Uterus (tissue), 4 donors: ENCODE results near the gene ACTL10. TPM values are rescaled to one million over a fixed set of nuclear protein-coding genes. Genes with fewer than 3 reads are reported as not detected.

ENCODE experiments used
- DNase-seq, 2 donors: peaks; one replicate each; pipeline ENCODE4 v3.0.0-alpha.2; 2019 to 2020
- H3K27ac ChIP-seq, 2 donors: fragments of 200-600 bp; sonication (generic); 1 replicate in 1 of 2; 2 replicates in 1 of 2; pipeline ENCODE4 v1.5.1; 2016 to 2018
- H3K27me3 ChIP-seq, 2 donors: fragments of 200-600 bp; sonication (generic); one replicate each; pipeline ENCODE4 v1.5.1; 2018 to 2019; ENCODE audit warnings: control low read depth in 1 of 2
- H3K36me3 ChIP-seq, 2 donors: fragments of 200-600 bp; sonication (generic); one replicate each; pipeline ENCODE4 v1.5.1; 2019; ENCODE audit warnings: control low read depth in 1 of 2
- H3K4me1 ChIP-seq, 2 donors: fragments of 200-600 bp; sonication (generic); one replicate each; pipeline ENCODE4 v1.5.1; 2018 to 2019; ENCODE audit warnings: control low read depth in 1 of 2
- H3K4me3 ChIP-seq, 2 donors: fragments of 200-600 bp; sonication (generic); 1 replicate in 1 of 2; 2 replicates in 1 of 2; pipeline ENCODE4 v1.5.1; 2018 to 2019; ENCODE audit warnings: mild to moderate bottlenecking in 1 of 2
- H3K9me3 ChIP-seq, 2 donors: fragments of 200-600 bp; sonication (generic); one replicate each; pipeline ENCODE4 v1.5.1; 2019; ENCODE audit warnings: control low read depth in 1 of 2
- POLR2A ChIP-seq, 2 donors: fragments of 450-650 bp; IDR thresholded peaks; one replicate each; pipeline ENCODE4 v1.6.1; 2016; ENCODE audit warnings: antibody characterized with exemption in 2 of 2, mild to moderate bottlenecking in 1 of 2, moderate library complexity in 1 of 2
- intact Hi-C: fragments of 100-400 bp; cut with DNase I; formaldehyde crosslinking; loops from one replicate; pipeline ENCODE4 v1.15.1; 2023; ENCODE audit warnings: low total_unique reads
- total RNA-seq, 4 donors: library from RNA; depleted of rRNA in 3 of 4; stranded (reverse); fragments of >200 nt in 3 of 4; gene quantifications; one replicate each; pipeline versions ENCODE4 v1.1.0 to v1.2.4, GENCODE V29; 2014 to 2023
- TF ChIP-seq, protein P1 (sequence below), 4 experiments: fragments of 200-600 bp in 2 of 4; fragments of 450-650 bp in 2 of 4; sonication (generic) in 2 of 4; IDR thresholded peaks; one replicate each; pipeline ENCODE4 v1.5.1; 2016 to 2019; ENCODE audit warnings: antibody characterized with exemption in 4 of 4, mild to moderate bottlenecking in 2 of 4, moderate library complexity in 1 of 4
- donor health status: DM: yes; HTN: yes; CAD: no.

Gene ACTL10
- total RNA-seq, 4 donors from 2014 or later, result 1.4 to 4.4 (median 1.9) TPM; not detected in 1

DNA sequence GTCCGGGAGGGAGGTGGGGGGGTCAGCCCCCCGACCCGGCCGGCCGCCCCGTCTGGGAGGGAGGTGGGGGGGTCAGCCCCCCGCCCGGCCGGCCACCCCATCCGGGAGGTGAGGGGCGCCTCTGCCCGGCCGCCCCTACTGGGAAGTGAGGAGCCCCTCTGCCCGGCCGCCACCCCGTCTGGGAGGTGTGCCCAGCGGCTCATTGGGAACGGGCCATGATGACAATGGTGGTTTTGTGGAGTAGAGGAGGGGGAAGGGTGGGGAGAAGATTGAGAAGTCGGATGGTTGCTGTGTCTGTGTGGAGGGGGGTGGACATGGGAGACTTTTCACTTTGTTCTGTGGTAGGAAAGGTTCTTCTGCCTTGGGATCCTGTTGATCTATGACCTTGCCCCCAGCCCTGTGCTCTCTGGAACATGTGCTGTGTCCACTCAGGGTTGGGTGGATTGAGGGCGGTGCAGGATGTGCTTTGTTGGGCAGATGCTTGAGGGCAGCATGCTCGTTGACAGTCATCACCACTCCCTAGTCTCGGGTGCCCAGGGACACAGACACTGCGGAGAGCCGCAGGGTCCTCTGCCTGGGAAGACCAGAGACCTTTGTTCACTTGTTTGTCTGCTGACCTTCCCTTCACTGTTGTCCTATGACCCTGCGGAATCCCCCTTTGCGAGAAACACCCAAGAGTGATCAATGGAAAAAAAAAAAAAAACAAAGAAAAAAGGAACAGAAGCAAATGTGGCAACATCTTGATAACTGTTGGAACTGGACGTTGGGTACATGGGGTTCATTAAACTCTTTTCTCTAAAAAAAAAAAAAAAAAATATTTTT lies 35.1 kb downstream of the ACTL10 start:
- H3K9me3 ChIP-seq, result no peaks in the 10 kb centered on the region
- H3K27ac ChIP-seq, result no peak overlapping the region
- intact Hi-C loops, result no loop called here
- H3K4me3 ChIP-seq, result no peak overlapping the region
- H3K27me3 ChIP-seq, result no peaks in the 10 kb centered on the region
- no peaks in the 10 kb centered on the region for H3K4me1 ChIP-seq
- TF ChIP-seq, protein P1, sequence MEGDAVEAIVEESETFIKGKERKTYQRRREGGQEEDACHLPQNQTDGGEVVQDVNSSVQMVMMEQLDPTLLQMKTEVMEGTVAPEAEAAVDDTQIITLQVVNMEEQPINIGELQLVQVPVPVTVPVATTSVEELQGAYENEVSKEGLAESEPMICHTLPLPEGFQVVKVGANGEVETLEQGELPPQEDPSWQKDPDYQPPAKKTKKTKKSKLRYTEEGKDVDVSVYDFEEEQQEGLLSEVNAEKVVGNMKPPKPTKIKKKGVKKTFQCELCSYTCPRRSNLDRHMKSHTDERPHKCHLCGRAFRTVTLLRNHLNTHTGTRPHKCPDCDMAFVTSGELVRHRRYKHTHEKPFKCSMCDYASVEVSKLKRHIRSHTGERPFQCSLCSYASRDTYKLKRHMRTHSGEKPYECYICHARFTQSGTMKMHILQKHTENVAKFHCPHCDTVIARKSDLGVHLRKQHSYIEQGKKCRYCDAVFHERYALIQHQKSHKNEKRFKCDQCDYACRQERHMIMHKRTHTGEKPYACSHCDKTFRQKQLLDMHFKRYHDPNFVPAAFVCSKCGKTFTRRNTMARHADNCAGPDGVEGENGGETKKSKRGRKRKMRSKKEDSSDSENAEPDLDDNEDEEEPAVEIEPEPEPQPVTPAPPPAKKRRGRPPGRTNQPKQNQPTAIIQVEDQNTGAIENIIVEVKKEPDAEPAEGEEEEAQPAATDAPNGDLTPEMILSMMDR (IDR thresholded peaks at IDR 0.05), result no peak
- no peak for TF ChIP-seq POLR2A (IDR thresholded peaks at IDR 0.05)
- H3K36me3 ChIP-seq, result no peaks in the 10 kb centered on the region
- DNase-seq, result no peak

DNA sequence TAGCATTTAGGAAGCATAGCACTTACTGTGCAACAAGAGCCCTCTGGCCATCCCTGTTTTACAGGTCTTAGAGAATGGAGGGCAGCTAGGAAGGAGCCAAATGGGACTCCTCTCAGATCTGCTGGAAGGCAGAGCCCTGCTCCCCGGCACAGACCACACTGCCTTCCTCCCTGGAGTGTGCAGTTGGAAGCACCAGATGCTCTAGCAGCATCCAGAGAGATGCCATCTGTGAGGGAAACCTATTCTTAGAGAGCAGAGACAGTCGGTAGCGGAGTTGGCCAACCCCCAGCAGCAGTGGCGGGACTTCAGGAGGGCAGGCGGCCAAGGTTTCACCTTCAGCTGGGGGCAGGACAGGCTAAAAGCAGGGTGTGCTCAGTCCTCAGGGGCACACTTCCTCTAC lies 36.1 kb downstream of the ACTL10 start:
- H3K9me3 ChIP-seq, result no peaks in the 10 kb centered on the region
- no peak for DNase-seq

DNA sequence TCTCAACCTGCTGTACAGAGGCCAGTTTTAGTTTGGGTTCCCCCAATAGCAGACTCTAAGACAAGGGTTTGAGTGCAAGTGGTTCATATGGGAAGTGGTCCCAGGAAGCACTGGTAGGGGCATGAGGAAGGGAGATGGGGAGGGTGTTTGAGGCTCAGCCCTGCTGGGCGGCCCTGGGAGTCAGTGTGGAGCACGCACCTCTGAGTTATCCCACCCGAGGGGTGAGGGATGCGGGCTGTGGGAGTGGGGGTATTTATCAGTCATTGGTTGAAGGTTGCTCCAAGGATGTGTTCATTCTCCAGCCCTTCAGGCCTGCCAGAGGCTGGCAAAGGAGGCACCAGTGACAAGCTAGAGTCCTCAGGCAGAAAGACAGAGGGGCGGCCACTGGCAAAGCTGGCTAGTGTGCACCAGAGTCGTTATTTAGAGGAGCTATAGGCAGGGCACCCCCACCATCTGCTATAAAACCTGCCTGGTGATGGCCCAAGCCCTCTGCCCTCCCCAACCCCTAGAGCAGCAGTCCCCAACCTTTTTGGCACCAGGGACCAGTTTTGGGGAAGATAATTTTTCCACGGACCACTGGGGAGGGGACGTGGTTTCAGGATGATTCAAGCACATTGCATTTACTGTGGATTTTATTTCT lies 36.9 kb downstream of the ACTL10 start:
- no peak for TF ChIP-seq POLR2A (IDR thresholded peaks at IDR 0.05)
- TF ChIP-seq, protein P1 (IDR thresholded peaks at IDR 0.05), result no peak
- DNase-seq, result no peak
- no peaks in the 10 kb centered on the region for H3K36me3 ChIP-seq
- intact Hi-C loops, result no loop called here
- no peak overlapping the region for H3K4me3 ChIP-seq
- H3K27me3 ChIP-seq, result no peaks in the 10 kb centered on the region
- no peaks in the 10 kb centered on the region for H3K4me1 ChIP-seq
- H3K9me3 ChIP-seq, result no peaks in the 10 kb centered on the region
- H3K27ac ChIP-seq, result no peak overlapping the region

More for the DNA sequence above, 36.1 kb downstream of the ACTL10 start:
- no peaks in the 10 kb centered on the region for H3K36me3 ChIP-seq
- H3K4me1 ChIP-seq, result no peaks in the 10 kb centered on the region
- no peak overlapping the region for H3K27ac ChIP-seq
- intact Hi-C loops, result no loop called here
- H3K4me3 ChIP-seq, result no peak overlapping the region
- TF ChIP-seq, protein P1 (IDR thresholded peaks at IDR 0.05), result no peak
- no peak for TF ChIP-seq POLR2A (IDR thresholded peaks at IDR 0.05)
- H3K27me3 ChIP-seq, result no peaks in the 10 kb centered on the region

DNA sequence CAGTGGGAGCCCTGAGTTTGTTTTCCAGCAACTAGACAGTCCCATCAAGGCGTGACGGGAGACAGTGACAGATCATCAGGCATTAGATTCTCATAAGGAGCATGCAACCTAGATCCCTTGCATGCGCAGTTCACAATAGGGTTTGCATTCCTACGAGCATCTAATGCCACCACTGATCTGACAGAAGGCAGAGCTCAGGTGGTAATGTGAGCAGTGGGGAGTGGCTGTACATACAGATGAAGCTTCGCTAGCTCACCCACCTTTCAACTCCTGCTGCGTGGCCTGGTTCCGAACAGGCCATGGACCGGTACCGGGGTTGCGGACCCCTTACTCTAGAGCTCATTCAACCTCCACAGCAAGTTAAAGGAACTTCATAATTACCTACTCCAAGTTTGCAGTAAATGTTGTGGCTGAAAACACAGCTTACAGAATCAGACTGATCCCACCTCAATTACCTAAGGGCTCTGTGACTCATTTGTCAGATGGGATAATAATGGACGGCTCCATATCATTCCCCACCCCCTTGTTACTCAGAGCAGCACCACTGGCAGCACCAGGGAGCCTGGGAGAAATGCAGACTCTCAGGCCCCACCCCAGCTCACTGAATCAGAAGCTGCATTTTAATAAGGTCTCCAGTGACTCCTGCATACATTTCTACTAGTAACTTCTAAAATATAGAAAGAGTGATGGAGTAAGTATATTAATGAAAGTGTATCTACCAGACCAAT lies 37.6 kb downstream of the ACTL10 start:
- no peaks in the 10 kb centered on the region for H3K27me3 ChIP-seq
- no peaks in the 10 kb centered on the region for H3K36me3 ChIP-seq
- H3K27ac ChIP-seq, result no peak overlapping the region
- no peak overlapping the region for H3K4me3 ChIP-seq
- H3K4me1 ChIP-seq, result no peaks in the 10 kb centered on the region
- no peaks in the 10 kb centered on the region for H3K9me3 ChIP-seq
- no peak for TF ChIP-seq POLR2A (IDR thresholded peaks at IDR 0.05)
- TF ChIP-seq, protein P1 (IDR thresholded peaks at IDR 0.05), result no peak
- intact Hi-C loops, result no loop called here
- DNase-seq, result no peak

DNA sequence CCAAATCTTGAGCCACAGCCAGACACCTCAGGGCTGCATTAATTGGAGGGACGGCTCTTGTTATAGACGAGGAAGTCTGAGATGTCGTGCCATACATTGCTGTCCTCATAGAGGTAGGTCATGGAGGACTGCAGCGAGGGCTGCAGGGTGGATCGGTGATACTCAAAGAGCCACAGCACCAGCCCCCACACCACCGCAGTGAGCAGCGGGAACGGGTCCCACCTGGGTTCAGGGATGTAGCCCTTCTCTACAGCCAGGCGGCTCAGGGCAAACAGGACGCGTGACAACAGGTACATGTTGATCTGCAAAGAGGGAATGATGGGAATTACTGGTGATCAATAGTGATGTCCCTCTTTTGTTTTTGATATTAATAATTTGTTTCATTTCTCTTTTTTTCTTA lies 40.9 kb downstream of the ACTL10 start:
- Histone ChIP-seq H3K9me3 (no peaks in the 10 kb centered on the region), H3K36me3 (no peaks in the 10 kb centered on the region), H3K27ac (no peak overlapping the region), H3K4me3 (no peak overlapping the region), H3K4me1 (no peaks in the 10 kb centered on the region), H3K27me3 (no peaks in the 10 kb centered on the region)
- DNase-seq, result no peak
- TF ChIP-seq, protein P1 (IDR thresholded peaks at IDR 0.05), result no peak
- no peak for TF ChIP-seq POLR2A (IDR thresholded peaks at IDR 0.05)
- intact Hi-C loops, result no loop called here
